ENCODE results near the gene SLC40A1.

The SLC40A1 gene

DNA sequence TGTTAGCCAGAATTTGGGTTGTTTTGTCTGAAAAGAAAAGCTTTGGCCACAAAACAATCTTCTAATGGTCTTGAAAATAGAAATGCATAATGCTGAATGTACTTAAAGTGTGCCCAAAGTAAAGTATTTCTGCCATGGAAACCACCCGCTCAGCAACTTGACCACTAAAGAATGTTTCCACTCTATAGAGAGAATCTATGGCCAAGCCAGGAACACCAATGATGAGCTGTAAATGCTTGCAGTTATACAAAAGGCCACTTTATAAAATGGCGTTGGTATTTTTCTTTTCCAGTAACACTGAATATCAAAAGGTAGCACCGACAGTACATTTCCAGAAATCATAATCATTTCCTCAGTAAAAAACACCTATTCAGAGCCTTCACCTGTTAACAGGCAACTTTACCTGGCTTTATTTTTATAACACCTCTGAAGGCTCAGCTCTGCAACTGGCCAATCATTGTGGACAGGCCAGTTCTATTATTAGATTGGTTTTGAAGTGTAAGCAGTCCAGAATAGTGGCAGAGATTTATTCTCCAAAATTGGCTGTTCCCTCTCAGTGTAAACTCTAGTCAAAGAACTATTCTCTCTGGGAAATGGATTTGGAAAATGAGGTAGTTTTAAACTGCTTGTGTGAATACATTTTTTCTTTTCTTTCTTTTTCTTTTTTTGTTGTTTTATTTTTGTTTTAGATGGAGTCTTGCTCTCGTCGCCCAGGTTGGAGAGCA is 36.1 kb downstream of the SLC40A1 start:
- no peaks in the 10 kb centered on the region for H3K9me3 ChIP-seq (ENCODE audit: control insufficient read depth, insufficient read depth, low read length)
- H3K4me1 ChIP-seq (ENCODE audit: insufficient read depth, low read length) = no peaks in the 10 kb centered on the region
- no peaks in the 10 kb centered on the region for H3K36me3 ChIP-seq (ENCODE audit: insufficient read depth, low read length)
- no peak overlapping the region for H3K9ac ChIP-seq (ENCODE audit: low read depth, low read length)

DNA sequence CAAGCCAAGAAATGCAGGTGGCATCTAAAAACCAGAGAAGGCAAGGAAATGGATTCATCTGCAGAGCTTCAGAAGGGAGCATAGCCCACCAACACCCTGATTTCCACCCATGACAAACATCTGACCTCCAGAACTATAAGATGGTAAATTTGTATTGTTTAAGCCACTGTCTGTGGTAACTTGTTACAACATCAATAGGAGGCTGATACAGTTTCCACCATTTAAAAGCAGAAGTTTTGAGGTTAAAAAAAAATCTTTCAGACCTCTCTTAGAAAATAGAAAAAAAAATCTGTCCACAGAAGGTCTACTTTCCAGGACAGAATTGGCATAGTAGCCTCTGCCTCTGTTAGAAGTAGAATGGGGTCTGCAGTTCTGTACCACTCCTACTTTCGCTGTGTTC is 37.2 kb downstream of the SLC40A1 start:
- Histone ChIP-seq H3K9me3 (ENCODE audit: control insufficient read depth, insufficient read depth, low read length) (no peaks in the 10 kb centered on the region), H3K4me1 (ENCODE audit: insufficient read depth, low read length) (no peaks in the 10 kb centered on the region), H3K36me3 (ENCODE audit: insufficient read depth, low read length) (no peaks in the 10 kb centered on the region), H3K9ac (ENCODE audit: low read depth, low read length) (no peak overlapping the region)

DNA sequence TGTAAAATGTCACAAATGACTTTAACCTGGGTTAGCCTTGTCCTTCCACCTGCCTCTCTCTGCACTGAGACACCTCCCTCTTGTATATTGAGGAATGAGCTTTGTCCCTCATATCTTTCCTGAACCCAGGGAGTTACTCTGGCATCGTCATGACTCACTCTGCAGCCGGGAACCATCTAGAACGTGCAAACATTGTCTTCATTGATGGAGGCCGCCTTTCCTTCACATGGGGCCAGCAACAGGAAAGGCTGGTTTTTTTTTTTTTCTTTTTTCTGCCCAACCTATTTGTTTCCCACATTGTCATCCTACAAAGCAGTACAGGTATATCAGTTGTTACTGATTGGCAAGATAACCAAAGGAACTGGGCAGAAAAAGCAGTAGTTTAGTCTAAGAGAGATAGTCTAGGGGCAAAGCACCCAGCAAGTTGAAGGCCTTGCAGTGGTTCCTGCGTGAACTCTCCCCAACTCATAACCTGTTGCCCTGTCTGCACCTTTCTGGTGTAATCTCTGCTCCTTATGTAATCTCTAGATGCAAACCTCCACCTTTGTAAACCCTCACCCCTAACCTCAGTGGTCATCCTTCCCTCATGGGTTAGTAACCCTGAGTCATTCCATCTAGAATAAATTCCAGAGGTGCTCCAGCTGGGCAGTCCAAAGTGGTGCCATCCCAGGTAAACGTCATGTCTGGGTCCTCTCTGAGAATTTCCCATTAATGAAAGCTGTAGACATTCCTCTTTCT is 38.3 kb downstream of the SLC40A1 start:
- Histone ChIP-seq H3K4me1 (ENCODE audit: insufficient read depth, low read length) (no peaks in the 10 kb centered on the region), H3K9ac (ENCODE audit: low read depth, low read length) (no peak overlapping the region), H3K9me3 (ENCODE audit: control insufficient read depth, insufficient read depth, low read length) (no peaks in the 10 kb centered on the region), H3K36me3 (ENCODE audit: insufficient read depth, low read length) (no peaks in the 10 kb centered on the region)

DNA sequence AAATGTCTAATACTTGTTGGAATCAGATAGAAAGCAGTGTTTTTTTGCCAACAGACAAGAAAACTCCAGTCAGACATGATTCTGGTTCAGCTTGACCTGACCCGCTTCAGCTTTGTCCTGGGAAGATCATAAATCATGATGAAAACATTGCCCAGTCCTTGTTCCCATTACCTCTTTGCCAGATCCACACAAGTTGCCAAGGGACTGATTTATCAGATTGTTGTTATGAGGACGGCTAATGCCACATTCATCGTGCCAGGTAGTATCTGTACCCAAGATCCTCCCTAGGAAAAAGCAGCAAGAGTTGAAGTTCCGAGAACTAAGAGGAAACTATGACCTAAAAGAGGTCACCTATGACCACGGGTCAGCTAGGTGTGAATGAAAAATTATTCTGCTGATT is 39.0 kb downstream of the SLC40A1 start:
- Histone ChIP-seq H3K4me1 (ENCODE audit: insufficient read depth, low read length) (no peaks in the 10 kb centered on the region), H3K36me3 (ENCODE audit: insufficient read depth, low read length) (no peaks in the 10 kb centered on the region), H3K9me3 (ENCODE audit: control insufficient read depth, insufficient read depth, low read length) (no peaks in the 10 kb centered on the region), H3K9ac (ENCODE audit: low read depth, low read length) (no peak overlapping the region)

DNA sequence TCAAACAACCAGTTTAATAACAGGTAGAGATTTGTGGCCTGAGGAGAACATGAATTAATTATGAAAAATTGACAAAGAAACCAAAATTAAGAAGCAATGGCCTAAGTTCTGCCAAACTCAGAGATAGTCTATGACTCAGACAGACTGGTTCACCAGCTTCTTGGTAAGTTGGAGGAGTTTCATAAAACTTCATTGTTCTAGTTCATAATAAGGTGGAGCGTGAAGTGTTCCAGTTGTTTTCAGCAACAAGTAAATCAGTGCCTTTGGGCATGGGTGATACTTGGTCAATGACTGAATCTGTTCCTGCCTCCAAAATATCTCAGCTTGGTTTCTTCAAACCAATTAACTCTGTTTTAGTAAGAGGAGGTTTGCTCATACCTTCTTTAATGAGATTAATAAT is 40.0 kb downstream of the SLC40A1 start:
- Histone ChIP-seq H3K9ac (ENCODE audit: low read depth, low read length) (no peak overlapping the region), H3K4me1 (ENCODE audit: insufficient read depth, low read length) (no peaks in the 10 kb centered on the region), H3K36me3 (ENCODE audit: insufficient read depth, low read length) (no peaks in the 10 kb centered on the region), H3K9me3 (ENCODE audit: control insufficient read depth, insufficient read depth, low read length) (no peaks in the 10 kb centered on the region)

DNA sequence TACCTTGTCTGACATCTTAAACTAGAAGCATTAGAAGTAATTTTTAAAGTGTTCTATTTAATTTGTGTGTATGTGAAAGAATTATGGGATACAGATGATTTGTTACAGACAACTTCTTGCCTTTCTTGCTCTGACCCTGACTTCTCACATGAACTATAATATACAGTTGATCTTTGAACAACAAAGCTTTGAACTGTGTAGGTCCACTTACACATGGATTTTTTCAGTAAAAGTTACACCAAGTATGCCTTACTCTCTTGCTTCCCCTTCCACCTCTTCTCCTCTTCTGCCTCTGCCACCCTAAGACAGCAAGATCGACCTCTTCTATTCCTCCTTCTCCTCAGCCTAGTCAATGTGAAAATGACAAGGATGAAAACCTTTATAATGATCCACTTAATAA is 42.2 kb downstream of the SLC40A1 start:
- no peaks in the 10 kb centered on the region for H3K36me3 ChIP-seq (ENCODE audit: insufficient read depth, low read length)
- H3K9me3 ChIP-seq (ENCODE audit: control insufficient read depth, insufficient read depth, low read length) = no peaks in the 10 kb centered on the region
- no peak overlapping the region for H3K9ac ChIP-seq (ENCODE audit: low read depth, low read length)
- no peaks in the 10 kb centered on the region for H3K4me1 ChIP-seq (ENCODE audit: insufficient read depth, low read length)

DNA sequence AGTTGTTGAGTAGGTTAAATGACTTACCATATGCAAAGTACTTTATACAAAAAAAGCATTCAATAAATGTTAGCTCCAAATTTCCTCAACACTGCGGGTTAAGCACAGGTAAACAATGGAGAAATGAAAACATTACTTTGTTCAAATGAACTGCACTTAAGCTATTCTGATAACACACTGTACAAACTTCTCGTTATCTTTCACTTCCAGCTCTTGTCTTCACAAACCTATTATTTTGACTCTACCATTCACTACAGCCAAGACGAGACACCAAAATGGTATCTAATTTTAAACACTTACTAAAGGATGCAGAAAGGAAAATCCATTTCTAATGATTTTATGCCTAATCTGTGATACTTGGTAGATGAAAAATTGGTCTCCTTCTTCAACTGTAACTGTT is 43.8 kb downstream of the SLC40A1 start:
- no peak overlapping the region for H3K9ac ChIP-seq (ENCODE audit: low read depth, low read length)
- no peaks in the 10 kb centered on the region for H3K4me1 ChIP-seq (ENCODE audit: insufficient read depth, low read length)
- no peaks in the 10 kb centered on the region for H3K9me3 ChIP-seq (ENCODE audit: control insufficient read depth, insufficient read depth, low read length)
- H3K36me3 ChIP-seq (ENCODE audit: insufficient read depth, low read length) = no peaks in the 10 kb centered on the region

DNA sequence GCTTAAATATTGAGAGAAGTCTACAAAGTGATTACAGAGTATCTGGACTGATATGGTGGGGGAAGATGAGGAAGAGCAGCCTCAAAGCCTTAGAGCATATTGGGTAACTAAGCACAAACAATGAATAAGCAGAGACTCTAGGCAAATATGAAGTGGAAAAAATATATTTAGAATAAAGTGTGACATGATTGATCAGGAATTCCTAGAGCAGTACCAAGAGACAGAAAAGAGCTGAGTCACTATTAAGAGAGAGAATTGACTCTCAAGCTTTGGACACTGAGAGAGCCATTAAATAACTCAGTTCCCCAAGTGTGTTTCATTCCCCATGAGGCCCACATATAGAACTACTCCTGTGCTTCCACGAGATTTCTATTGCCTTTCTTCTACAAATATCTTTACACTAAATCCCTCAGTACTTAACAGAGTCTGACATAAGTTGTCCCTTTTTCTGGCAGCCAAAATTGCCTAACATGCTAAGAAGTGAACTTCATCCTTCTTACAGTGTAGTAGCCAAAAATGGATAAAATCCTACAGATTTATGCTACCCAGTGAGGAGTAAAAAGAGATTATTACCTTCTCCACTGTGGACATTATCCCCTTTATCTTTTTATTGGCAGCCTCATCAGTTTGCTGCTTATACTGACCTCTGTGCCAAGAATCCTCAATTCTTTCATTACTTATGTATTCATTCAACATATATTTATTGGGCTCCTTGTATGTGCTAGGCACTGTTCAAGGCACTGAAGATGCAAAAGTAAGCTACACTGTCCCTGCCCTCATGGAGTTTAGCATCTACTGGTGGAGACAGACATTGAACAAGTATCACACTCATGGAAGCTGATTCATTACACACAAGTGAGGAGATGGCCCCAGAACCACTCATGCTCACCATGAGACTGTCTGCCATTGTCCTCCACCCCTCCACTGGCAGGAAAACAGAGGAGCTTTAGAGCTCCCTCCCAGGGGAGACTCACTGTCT is 45.4 kb downstream of the SLC40A1 start:
- no peaks in the 10 kb centered on the region for H3K36me3 ChIP-seq (ENCODE audit: insufficient read depth, low read length)
- no peak overlapping the region for H3K9ac ChIP-seq (ENCODE audit: low read depth, low read length)
- H3K9me3 ChIP-seq (ENCODE audit: control insufficient read depth, insufficient read depth, low read length) = no peaks in the 10 kb centered on the region
- no peaks in the 10 kb centered on the region for H3K4me1 ChIP-seq (ENCODE audit: insufficient read depth, low read length)

DNA sequence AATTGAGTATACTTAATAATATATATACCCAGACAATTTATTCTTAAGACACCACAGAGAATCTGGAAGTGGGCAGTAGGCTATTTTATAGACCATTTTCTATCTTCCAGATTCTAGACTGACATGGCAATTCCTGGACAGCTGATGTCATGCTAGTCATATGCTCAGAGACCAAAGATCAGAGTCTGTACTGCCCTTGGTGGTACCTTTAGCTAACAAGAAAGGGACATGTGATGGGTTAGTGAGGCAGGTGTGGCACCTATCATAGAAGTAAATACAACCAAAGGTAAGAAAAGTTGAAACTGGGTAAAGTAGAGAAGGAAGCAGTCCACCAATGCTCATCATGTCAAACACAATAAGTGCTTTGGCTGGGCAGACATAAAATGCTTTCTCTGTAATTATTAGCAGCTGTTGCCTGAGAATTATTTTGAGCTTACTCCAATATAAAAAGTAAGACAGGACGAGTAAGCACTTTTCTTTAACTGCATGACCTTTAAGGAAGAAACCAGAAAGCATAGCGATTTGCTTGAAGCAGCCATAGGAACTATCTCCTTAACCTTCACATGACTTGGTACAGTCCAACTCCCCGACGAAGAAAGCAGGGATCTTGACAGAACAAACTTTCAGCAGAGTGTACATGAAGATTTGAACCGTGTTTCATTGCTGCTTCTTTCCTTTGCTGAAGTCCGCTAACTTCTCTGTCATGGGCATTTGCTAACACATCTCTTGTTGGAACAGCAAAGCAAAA is 47.1 kb downstream of the SLC40A1 start:
- H3K9me3 ChIP-seq (ENCODE audit: control insufficient read depth, insufficient read depth, low read length) = no peaks in the 10 kb centered on the region
- no peaks in the 10 kb centered on the region for H3K36me3 ChIP-seq (ENCODE audit: insufficient read depth, low read length)
- no peak overlapping the region for H3K9ac ChIP-seq (ENCODE audit: low read depth, low read length)
- H3K4me1 ChIP-seq (ENCODE audit: insufficient read depth, low read length) = no peaks in the 10 kb centered on the region

DNA sequence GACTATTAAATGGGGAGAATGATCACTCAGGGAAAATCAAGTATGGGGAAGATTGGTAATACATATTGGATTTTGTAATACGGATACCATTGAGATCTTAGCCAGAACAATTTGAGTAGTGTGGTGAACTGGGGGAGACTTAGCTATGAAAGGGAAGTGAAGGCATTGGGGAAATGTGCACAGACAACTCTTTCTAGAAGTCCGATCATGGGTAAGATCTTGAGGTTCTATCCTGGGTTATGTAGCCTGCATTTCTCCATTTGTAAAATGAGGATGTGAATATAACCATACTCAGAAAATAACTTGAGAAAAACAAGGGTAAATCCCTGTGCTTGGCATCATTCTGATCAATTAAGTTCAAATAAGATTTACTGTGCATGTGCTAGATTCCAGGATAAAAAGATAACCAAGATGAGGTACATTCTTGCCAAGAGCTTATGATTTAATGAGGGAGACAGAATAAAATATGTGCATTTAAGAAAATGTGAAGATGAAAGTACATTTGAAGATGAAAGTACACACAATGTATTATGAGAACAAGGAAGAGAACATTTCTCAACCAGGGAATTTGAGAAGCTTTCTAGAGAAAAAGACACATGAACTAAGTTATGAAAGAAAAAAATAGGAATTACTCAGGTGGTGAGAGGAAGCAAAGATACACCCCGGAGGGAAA is 49.5 kb downstream of the SLC40A1 start:
- Histone ChIP-seq H3K36me3 (ENCODE audit: insufficient read depth, low read length) (no peaks in the 10 kb centered on the region), H3K9ac (ENCODE audit: low read depth, low read length) (no peak overlapping the region), H3K9me3 (ENCODE audit: control insufficient read depth, insufficient read depth, low read length) (no peaks in the 10 kb centered on the region), H3K4me1 (ENCODE audit: insufficient read depth, low read length) (no peaks in the 10 kb centered on the region)

DNA sequence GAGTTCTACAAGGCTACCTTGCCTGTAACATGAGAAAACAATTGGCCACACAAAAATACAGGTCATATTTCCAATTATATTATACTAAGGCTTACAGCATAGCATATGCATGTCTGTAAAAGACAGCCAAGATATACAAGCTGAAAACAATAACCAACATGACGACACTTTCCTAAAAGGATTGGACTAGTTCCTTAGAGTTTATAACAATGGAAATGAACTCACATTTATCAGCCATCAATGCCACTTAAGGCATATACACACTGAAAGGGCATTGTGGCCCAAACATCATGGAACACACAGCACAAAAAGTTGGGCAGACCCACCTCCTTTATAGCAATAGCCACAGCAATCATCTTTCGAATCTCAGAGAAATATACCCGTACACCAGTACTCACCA is 52.0 kb downstream of the SLC40A1 start:
- Histone ChIP-seq H3K9ac (ENCODE audit: low read depth, low read length) (no peak overlapping the region), H3K9me3 (ENCODE audit: control insufficient read depth, insufficient read depth, low read length) (no peaks in the 10 kb centered on the region), H3K36me3 (ENCODE audit: insufficient read depth, low read length) (no peaks in the 10 kb centered on the region), H3K4me1 (ENCODE audit: insufficient read depth, low read length) (no peaks in the 10 kb centered on the region)

DNA sequence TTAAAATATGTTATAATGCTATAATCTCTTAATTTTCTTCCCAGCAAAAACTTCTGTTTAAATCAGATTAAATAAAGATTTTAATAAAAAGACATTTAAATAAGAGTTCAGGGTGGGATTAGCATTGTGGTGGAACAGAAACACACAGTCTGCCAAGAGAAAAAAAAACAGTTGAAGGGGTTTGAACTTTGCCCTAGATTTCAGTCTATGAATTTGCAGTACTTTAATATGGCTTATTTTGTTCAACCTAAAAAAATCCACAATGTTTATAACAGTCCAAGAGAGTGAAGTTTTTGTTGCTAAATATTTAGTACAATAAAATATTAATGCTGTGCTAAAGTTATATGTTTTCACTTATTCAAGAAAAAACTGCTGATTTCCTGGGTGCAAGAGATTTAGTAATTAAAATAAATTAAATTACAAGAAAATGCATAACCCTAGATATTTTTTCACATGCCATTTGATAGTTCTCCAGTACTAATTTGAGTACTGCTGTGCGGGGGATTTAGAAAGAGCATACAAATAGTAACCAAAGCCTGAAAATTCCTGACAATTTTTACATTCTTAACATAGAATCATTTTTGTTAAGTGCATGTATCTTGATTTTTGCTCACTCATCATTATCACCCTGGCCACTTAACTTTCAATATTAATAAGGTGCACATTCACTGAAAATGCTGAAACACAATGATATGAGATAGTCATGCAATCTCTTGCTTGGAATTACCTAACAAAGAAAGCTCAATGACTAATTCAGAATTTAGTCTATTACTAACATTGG is 52.6 kb downstream of the SLC40A1 start:
- no peaks in the 10 kb centered on the region for H3K9me3 ChIP-seq (ENCODE audit: control insufficient read depth, insufficient read depth, low read length)
- H3K4me1 ChIP-seq (ENCODE audit: insufficient read depth, low read length) = no peaks in the 10 kb centered on the region
- no peaks in the 10 kb centered on the region for H3K36me3 ChIP-seq (ENCODE audit: insufficient read depth, low read length)
- no peak overlapping the region for H3K9ac ChIP-seq (ENCODE audit: low read depth, low read length)

Data from ES-I3 (cell line).